ENCODE results near the gene ZBTB33. TPM values are rescaled to one million over a fixed set of nuclear protein-coding genes. Genes with fewer than 3 reads are reported as not detected.

ZBTB33 gene
- polyA plus RNA-seq, 2 of the 4 experiments (the other 2 are of a cell fraction): 12.3 to 14.3 TPM

- POLR2A ChIA-PET: no interaction called here
- ATAC-seq: no peak
- H3K27ac ChIP-seq: no peak overlapping the region
- no peak for DNase-seq (ENCODE audit: low read depth in 1 of 2, low spot score in 1 of 2)
- no peak overlapping the region for H3K4me2 ChIP-seq
- TF ChIP-seq REST (IDR thresholded peaks at IDR 0.05): no peak
- TF ChIP-seq ZFP36 (IDR thresholded peaks at IDR 0.05; ENCODE audit: borderline replicate concordance, partially characterized antibody): no peak
- TF ChIP-seq NPAS2 (CRISPR knock-in tag; IDR thresholded peaks at IDR 0.05; ENCODE audit: borderline replicate concordance): no peak
- no peak for TF ChIP-seq CBX8 (IDR thresholded peaks at IDR 0.05)
- no peak for TF ChIP-seq ZC3H11A (IDR thresholded peaks at IDR 0.05)
- no peak for TF ChIP-seq HEYL (CRISPR knock-in tag; IDR thresholded peaks at IDR 0.05)
- no peak for TF ChIP-seq BCL3 (IDR thresholded peaks at IDR 0.05)
- TF ChIP-seq TFCP2L1 (CRISPR knock-in tag; IDR thresholded peaks at IDR 0.05): no peak
- TF ChIP-seq RAD21 (conservative IDR thresholded peaks at IDR 0.05 in 1 of 2, IDR thresholded peaks at IDR 0.05 in 1 of 2): no peak
- TF ChIP-seq HDAC2 (IDR thresholded peaks at IDR 0.05): no peak
- TF ChIP-seq EHMT2 (IDR thresholded peaks at IDR 0.05; ENCODE audit: low read depth): no peak
- no peak for TF ChIP-seq SREBF2 (IDR thresholded peaks at IDR 0.05)
- TF ChIP-seq POLR2AphosphoS2 (conservative IDR thresholded peaks at IDR 0.05; ENCODE audit: low read length): no peak
- no peak for TF ChIP-seq MAFK (IDR thresholded peaks at IDR 0.05; ENCODE audit: partially characterized antibody)
- H3K4me1 ChIP-seq: no peaks in the 10 kb centered on the region
- H3K9me3 ChIP-seq: no peaks in the 10 kb centered on the region
- WGBS (ENCODE audit: missing lambda C conversion rate): 79% methylated on average over 7 of the region's 11 CpGs
- no peak for FAIRE-seq
- CTCF ChIA-PET: interaction anchor here (1.7 kb wide), 1 partner anchor 13 kb away, joined by 9 read pairs; no protein-coding TSS in a partner anchor
- no peak overlapping the region for H3K4me3 ChIP-seq
Measured at GRCh38 chrX:120200851-120201250, 49.8 kb upstream of the ZBTB33 start.

GRCh38 chrX:120205816-120206753 lies 44.5 kb upstream of the ZBTB33 start:
- peak; percentile 43 for FAIRE-seq
- no peaks in the 10 kb centered on the region for H3K9me3 ChIP-seq
- H3K4me2 ChIP-seq: no peak overlapping the region
- CTCF ChIA-PET: interaction anchor here (0.6 to 3.5 kb wide), 3 partner anchors 7 to 1880 kb away, joined by 3 to 20 read pairs (median 4); no protein-coding TSS in a partner anchor
- POLR2A ChIA-PET: no interaction called here
- no peak for ATAC-seq
- TF ChIP-seq CHD2 (IDR thresholded peaks at IDR 0.05; ENCODE audit: low read length, partially characterized antibody) (no peak), MYC (IDR thresholded peaks at IDR 0.05; ENCODE audit: borderline replicate concordance, low read length) (no peak), FOXS1 (CRISPR knock-in tag; IDR thresholded peaks at IDR 0.05) (no peak), RFX5 (IDR thresholded peaks at IDR 0.05) (no peak), ZC3H11A (IDR thresholded peaks at IDR 0.05) (no peak), FOSB (CRISPR knock-in tag; IDR thresholded peaks at IDR 0.05) (no peak), KDM1A (IDR thresholded peaks at IDR 0.05; ENCODE audit: low read depth) (no peak), EHMT2 (IDR thresholded peaks at IDR 0.05; ENCODE audit: low read depth) (no peak), RAD21 (conservative IDR thresholded peaks at IDR 0.05 in 1 of 2, IDR thresholded peaks at IDR 0.05 in 1 of 2) (no peak), FOSL2 (IDR thresholded peaks at IDR 0.05) (no peak), FOSL2 (CRISPR knock-in tag; IDR thresholded peaks at IDR 0.05) (no peak), TFCP2L1 (CRISPR knock-in tag; IDR thresholded peaks at IDR 0.05) (no peak), PHF8 (IDR thresholded peaks at IDR 0.05; ENCODE audit: borderline replicate concordance, low read depth) (no peak), HEYL (CRISPR knock-in tag; IDR thresholded peaks at IDR 0.05) (no peak), ELK1 (IDR thresholded peaks at IDR 0.05; ENCODE audit: low read depth, low read length) (no peak)
- H3K4me3 ChIP-seq: no peak overlapping the region
- 67% methylated on average over 10 of the region's 12 CpGs for WGBS (ENCODE audit: missing lambda C conversion rate)
- no peaks in the 10 kb centered on the region for H3K4me1 ChIP-seq
- H3K27ac ChIP-seq: no peak overlapping the region
- DNase-seq (ENCODE audit: low read depth in 1 of 2, low spot score in 1 of 2): no peak

Data from A549 (cell line).